Natural killer cell (primary cell): ENCODE measurements around the gene KIRREL3. TPM values are rescaled to one million over a fixed set of nuclear protein-coding genes. Genes with fewer than 3 reads are reported as not detected.

Source experiments
- ATAC-seq, 3 donors: fragments of 150-1000 bp in 2 of 3; fragments of 200-7000 bp in 1 of 3; cut with Tn5 transposase; 1 replicate in 1 of 3; 2 replicates in 2 of 3; pipeline ENCODE4 v1.10.0; 2021; ENCODE audit warnings: mild to moderate bottlenecking in 2 of 3, moderate library complexity in 2 of 3
- DNase-seq, 2 donors: peaks; one replicate each; pipeline versions ENCODE4 v3.0.0 to v3.0.0-alpha.2; 2013 to 2021; ENCODE audit warnings: mixed read lengths in 1 of 2
- H3K27ac ChIP-seq: one replicate; pipeline ENCODE4 v1.5.1; 2013; ENCODE audit warnings: mild to moderate bottlenecking, low read length
- H3K27me3 ChIP-seq: one replicate; pipeline ENCODE4 v1.6.1; 2013; ENCODE audit warnings: low read length; ENCODE audit not compliant: control insufficient read depth, insufficient read depth
- H3K36me3 ChIP-seq: one replicate; pipeline ENCODE4 v1.6.1; 2013; ENCODE audit warnings: low read length; ENCODE audit not compliant: control insufficient read depth, insufficient read depth
- H3K4me1 ChIP-seq: one replicate; pipeline ENCODE4 v1.6.1; 2013; ENCODE audit warnings: low read length; ENCODE audit not compliant: control insufficient read depth, insufficient read depth
- H3K4me3 ChIP-seq: one replicate; pipeline ENCODE4 v1.5.1; 2013; ENCODE audit warnings: low read length
- H3K9me3 ChIP-seq: one replicate; pipeline ENCODE4 v1.6.1; 2013; ENCODE audit warnings: low read length; ENCODE audit not compliant: control insufficient read depth, insufficient read depth
- H3K27ac Mint-ChIP-seq, 2 donors: one replicate each; pipeline ENCODE4 v1.8.0; 2022; ENCODE audit warnings: mild to moderate bottlenecking in 2 of 2, mixed read lengths in 2 of 2, moderate library complexity in 1 of 2
- H3K27me3 Mint-ChIP-seq, 2 donors: one replicate each; pipeline ENCODE4 v1.8.0; 2022; ENCODE audit warnings: low read depth in 2 of 2, mixed read lengths in 2 of 2
- H3K36me3 Mint-ChIP-seq: one replicate; pipeline ENCODE4 v1.8.0; 2022; ENCODE audit warnings: mixed read lengths
- H3K4me1 Mint-ChIP-seq, 2 donors: one replicate each; pipeline ENCODE4 v1.8.0; 2022; ENCODE audit warnings: mixed read lengths in 2 of 2
- H3K4me3 Mint-ChIP-seq: one replicate; pipeline ENCODE4 v1.8.0; 2022; ENCODE audit warnings: mild to moderate bottlenecking, moderate library complexity, mixed read lengths
- H3K9me3 Mint-ChIP-seq, 2 donors: one replicate each; pipeline ENCODE4 v1.8.0; 2022; ENCODE audit warnings: mixed read lengths in 2 of 2
- WGBS: methylation state at CpG from one replicate; pipeline ENCODE4 v1.1.7; 2013; ENCODE audit warnings: missing lambda C conversion rate; ENCODE audit not compliant: insufficient coverage; 5-methylcytosine and 5-hydroxymethylcytosine counted together
- intact Hi-C: fragments of 100-400 bp; cut with micrococcal nuclease; formaldehyde crosslinking; loops from one replicate; pipeline ENCODE4 v1.14.2; 2022
- total RNA-seq, 4 donors: library from RNA; stranded (reverse); fragments of 120-200 nt in 1 of 4; gene quantifications; one replicate each; pipeline versions ENCODE4 v1.2.3 to v1.2.4, GENCODE V29; 2013 to 2022
- TF ChIP-seq, protein P1 (sequence below): fragments of 200-600 bp; IDR thresholded peaks from one replicate; pipeline ENCODE4 v1.8.0; 2022; ENCODE audit warnings: antibody characterized with exemption

The KIRREL3 gene
- total RNA-seq, 3 donors from 2014 or later (not counting 1 experiment from before 2014, with no cell fraction given): not detected

DNA sequence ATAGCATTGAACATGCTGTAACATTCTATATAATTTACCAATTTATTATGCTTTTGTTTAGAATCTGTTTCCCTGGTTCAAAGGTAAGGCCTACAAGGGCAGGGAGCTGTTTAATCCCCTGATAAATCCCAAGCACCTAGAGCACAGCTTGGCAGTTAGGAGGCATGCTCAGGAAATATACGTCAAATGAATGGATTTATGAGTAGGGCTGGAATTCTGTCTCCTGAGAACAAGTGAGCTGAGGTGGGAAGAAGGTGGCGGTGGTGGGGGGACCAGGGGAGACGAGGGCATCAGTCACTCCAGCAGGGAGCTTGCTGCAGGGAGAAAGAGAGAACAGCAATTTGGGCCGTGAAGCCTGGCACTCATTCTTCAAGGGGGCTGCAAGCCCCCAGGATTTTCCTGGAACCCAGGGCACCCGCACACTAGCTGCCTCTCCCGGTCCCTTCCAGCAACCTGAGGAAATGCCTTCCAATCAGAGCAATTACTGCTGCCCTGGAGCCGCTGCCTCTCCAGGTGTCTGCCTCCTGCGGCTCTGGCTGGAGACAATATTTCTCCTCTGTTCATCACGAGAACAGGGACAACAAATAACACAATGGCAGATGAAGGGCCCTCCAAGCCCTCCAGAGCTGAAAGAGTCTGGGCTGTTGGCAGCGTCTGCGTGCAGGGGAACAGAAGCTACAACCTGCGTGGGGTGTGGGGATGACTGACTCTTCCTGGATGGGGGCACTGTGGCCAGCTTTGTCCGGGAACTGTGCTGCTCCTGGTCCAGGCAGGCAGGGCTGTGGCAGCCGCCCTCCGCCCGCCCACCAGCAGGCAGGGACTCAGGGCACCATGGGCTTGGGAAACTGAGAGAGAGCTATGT, 411.7 kb downstream of the KIRREL3 start:
- Mint-ChIP-seq H3K9me3 (no peaks in the 10 kb centered on the region), H3K4me1 (no peaks in the 10 kb centered on the region), H3K36me3 (no peaks in the 10 kb centered on the region), H3K27ac (no peak overlapping the region), H3K27me3 (no peaks in the 10 kb centered on the region), H3K4me3 (no peak overlapping the region)
- Histone ChIP-seq H3K4me3 (no peak overlapping the region), H3K9me3 (no peaks in the 10 kb centered on the region), H3K4me1 (no peaks in the 10 kb centered on the region), H3K27ac (no peak overlapping the region), H3K27me3 (no peaks in the 10 kb centered on the region), H3K36me3 (no peaks in the 10 kb centered on the region)
- TF ChIP-seq, protein P1, sequence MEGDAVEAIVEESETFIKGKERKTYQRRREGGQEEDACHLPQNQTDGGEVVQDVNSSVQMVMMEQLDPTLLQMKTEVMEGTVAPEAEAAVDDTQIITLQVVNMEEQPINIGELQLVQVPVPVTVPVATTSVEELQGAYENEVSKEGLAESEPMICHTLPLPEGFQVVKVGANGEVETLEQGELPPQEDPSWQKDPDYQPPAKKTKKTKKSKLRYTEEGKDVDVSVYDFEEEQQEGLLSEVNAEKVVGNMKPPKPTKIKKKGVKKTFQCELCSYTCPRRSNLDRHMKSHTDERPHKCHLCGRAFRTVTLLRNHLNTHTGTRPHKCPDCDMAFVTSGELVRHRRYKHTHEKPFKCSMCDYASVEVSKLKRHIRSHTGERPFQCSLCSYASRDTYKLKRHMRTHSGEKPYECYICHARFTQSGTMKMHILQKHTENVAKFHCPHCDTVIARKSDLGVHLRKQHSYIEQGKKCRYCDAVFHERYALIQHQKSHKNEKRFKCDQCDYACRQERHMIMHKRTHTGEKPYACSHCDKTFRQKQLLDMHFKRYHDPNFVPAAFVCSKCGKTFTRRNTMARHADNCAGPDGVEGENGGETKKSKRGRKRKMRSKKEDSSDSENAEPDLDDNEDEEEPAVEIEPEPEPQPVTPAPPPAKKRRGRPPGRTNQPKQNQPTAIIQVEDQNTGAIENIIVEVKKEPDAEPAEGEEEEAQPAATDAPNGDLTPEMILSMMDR: no peak
- no peak for ATAC-seq
- intact Hi-C loops: no loop called here
- WGBS: 78% methylated on average over 16 of the region's 16 CpGs
- no peak for DNase-seq

DNA sequence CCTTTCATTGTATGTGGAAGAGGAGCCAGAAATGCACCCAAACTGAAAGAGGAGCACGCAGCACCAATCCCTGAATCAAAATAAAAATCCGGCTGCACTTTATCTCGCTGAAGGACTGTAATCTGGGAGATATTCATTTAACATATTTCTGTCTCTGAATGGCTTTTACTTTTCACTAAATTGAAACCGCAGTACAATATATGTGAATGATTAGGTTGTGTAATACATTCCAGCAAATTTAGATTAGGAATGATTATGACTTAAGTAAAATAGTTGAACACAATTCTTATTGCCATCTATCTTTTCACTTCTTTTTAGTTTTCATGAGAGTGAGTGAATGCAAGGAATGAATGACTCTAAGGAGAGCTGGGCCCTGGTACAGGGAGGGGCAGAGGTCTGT, 413.0 kb downstream of the KIRREL3 start:
- intact Hi-C loops: no loop called here
- ATAC-seq (no peak), DNase-seq (no peak)
- no peaks in the 10 kb centered on the region for H3K27me3 ChIP-seq
- no peaks in the 10 kb centered on the region for H3K9me3 Mint-ChIP-seq
- no peaks in the 10 kb centered on the region for H3K9me3 ChIP-seq
- H3K4me1 Mint-ChIP-seq: no peaks in the 10 kb centered on the region
- H3K27ac ChIP-seq: no peak overlapping the region
- H3K4me3 ChIP-seq: no peak overlapping the region
- no peaks in the 10 kb centered on the region for H3K36me3 Mint-ChIP-seq
- H3K36me3 ChIP-seq: no peaks in the 10 kb centered on the region
- H3K27ac Mint-ChIP-seq: no peak overlapping the region
- WGBS: 100% methylated on average over 3 of the region's 4 CpGs
- H3K4me1 ChIP-seq: no peaks in the 10 kb centered on the region
- TF ChIP-seq, protein P1: no peak
- no peaks in the 10 kb centered on the region for H3K27me3 Mint-ChIP-seq
- H3K4me3 Mint-ChIP-seq: no peak overlapping the region

DNA sequence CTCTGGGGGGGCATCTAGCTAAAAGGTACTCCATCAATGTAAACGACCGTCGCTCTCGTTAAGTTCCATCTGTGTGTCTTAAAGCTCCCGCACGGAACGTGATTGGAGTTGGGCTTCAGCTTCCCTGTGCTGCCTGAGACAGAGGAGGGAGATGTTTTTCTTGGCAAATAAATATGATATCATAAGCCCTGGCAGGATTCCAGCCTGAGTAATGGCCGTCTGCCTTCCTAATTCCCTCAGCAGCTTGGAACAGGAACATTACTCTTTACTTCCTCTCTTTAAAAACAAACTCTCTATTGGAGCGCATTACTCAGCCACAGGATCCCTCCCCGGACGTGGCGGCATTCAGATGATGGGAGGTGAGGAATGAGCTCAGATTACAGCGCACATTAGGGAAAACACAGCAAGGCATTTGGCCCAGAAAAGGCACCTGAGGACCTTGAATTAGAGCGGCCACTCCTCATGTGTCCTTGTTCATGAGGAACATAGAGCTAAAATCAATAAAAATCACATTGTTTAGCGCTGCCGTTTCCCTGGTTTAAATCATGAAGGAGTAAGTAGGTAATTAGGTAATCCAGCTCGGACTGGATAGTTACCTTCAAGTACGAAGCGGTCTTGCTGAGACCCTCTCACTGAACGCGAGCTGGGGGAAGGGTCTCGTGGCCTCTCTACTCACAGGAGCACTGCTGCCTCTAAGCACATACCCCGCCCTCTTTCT, 414.6 kb downstream of the KIRREL3 start:
- H3K36me3 Mint-ChIP-seq: no peaks in the 10 kb centered on the region
- no peaks in the 10 kb centered on the region for H3K4me1 Mint-ChIP-seq
- no peaks in the 10 kb centered on the region for H3K9me3 ChIP-seq
- no peak overlapping the region for H3K4me3 Mint-ChIP-seq
- intact Hi-C loops: no loop called here
- H3K36me3 ChIP-seq: no peaks in the 10 kb centered on the region
- WGBS: 39% methylated on average over 23 of the region's 23 CpGs
- no peak for DNase-seq
- ATAC-seq: no peak
- no peaks in the 10 kb centered on the region for H3K4me1 ChIP-seq
- no peak overlapping the region for H3K27ac Mint-ChIP-seq
- no peaks in the 10 kb centered on the region for H3K27me3 Mint-ChIP-seq
- H3K9me3 Mint-ChIP-seq: no peaks in the 10 kb centered on the region
- H3K27me3 ChIP-seq: no peaks in the 10 kb centered on the region
- H3K4me3 ChIP-seq: no peak overlapping the region
- TF ChIP-seq, protein P1: no peak
- H3K27ac ChIP-seq: no peak overlapping the region
